Skin of body (tissue), 2 donors: ENCODE data around the gene VSTM2L. TPM values are rescaled to one million over a fixed set of nuclear protein-coding genes. Genes with fewer than 3 reads are reported as not detected.

ENCODE experiments used
- DNase-seq: peaks from one replicate; lab custom pipeline; 2025; lab: John Stamatoyannopoulos, UW
- total RNA-seq: library from RNA; depleted of rRNA; stranded (reverse); fragments of >200 nt; gene quantifications from one replicate; pipeline ENCODE4 v1.2.3, GENCODE V29; 2014

Gene VSTM2L
- total RNA-seq, 1 donor from 2014 or later, result 4.1 TPM

GRCh38 chr20:37899105-37900045, 3.6 kb upstream of the VSTM2L start:
- DNase-seq, result no peak

GRCh38 chr20:37901240-37901639, 1.7 kb upstream of the VSTM2L start:
- no peak for DNase-seq

- no peak for DNase-seq
Observed at GRCh38 chr20:37901654-37902503, 1.0 kb upstream of the VSTM2L start.

- no peak for DNase-seq
Observed at GRCh38 chr20:37903317-37904007, 535 bp downstream of the VSTM2L start.

- DNase-seq, result no peak
Observed at GRCh38 chr20:37904008-37904642, 1.2 kb downstream of the VSTM2L start.

GRCh38 chr20:37904845-37905373, 2.0 kb downstream of the VSTM2L start:
- DNase-seq, result no peak

GRCh38 chr20:37905671-37906613, 3.0 kb downstream of the VSTM2L start:
- no peak for DNase-seq

GRCh38 chr20:37907330-37907676, 4.4 kb downstream of the VSTM2L start:
- no peak for DNase-seq

- no peak for DNase-seq
Observed at GRCh38 chr20:37907677-37908401, 4.9 kb downstream of the VSTM2L start.

- DNase-seq, result no peak
Observed at GRCh38 chr20:37911261-37911660, 8.3 kb downstream of the VSTM2L start.

GRCh38 chr20:37911838-37912281, 8.9 kb downstream of the VSTM2L start:
- peak; percentile 64 for DNase-seq

- no peak for DNase-seq
Observed at GRCh38 chr20:37912874-37913273, 9.9 kb downstream of the VSTM2L start.

GRCh38 chr20:37913567-37914366, 10.8 kb downstream of the VSTM2L start:
- no peak for DNase-seq

- no peak for DNase-seq
Observed at GRCh38 chr20:37914367-37914671, 11.4 kb downstream of the VSTM2L start.

GRCh38 chr20:37914672-37915433, 11.9 kb downstream of the VSTM2L start:
- DNase-seq, result no peak

- no peak for DNase-seq
Observed at GRCh38 chr20:37915434-37915787, 12.5 kb downstream of the VSTM2L start.

GRCh38 chr20:37915800-37916570, 13.1 kb downstream of the VSTM2L start:
- DNase-seq, result no peak
